Endometrial microvascular endothelial cells (primary cell): Measurements from ENCODE around the gene VWF. TPM values are rescaled to one million over a fixed set of nuclear protein-coding genes. Genes with fewer than 3 reads are reported as not detected.

Source experiments
- in situ Hi-C: cut with HindIII; loops from 2 replicates; pipeline ENCODE4 v1.10.0; 2017; ENCODE audit warnings: low sequenced_read_pairs, low pct_unique_long_range_greater_than_20kb; ENCODE audit errors: inconsistent ontology term
- total RNA-seq: library from RNA; depleted of rRNA; stranded (reverse); fragments of >200 nt; gene quantifications from one replicate; pipeline ENCODE4 v1.2.3, GENCODE V29; 2015; ENCODE audit errors: inconsistent ontology term

Gene VWF
- total RNA-seq, 1 donor from 2014 or later, result 506 TPM

DNA sequence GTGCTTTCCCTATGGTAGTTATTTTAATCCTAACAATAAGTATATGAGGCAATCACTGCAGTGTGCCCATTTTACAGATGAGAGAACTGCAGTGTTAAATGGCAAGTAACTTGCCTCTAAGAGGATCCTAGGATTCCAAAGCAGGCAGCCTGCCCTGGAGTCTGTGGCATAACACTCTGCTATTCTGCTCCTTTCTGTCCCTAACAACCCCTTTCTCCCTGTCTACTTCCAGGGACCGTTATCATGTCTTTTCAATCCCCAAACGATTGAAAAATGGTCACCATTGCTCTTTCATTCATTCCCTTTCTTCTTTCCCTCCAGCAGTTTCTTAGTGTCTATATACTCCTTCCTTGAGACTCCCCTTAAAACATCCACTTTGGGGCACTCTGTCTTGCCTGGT lies 178.1 kb downstream of the VWF start:
- in situ Hi-C loops, result no loop called here

DNA sequence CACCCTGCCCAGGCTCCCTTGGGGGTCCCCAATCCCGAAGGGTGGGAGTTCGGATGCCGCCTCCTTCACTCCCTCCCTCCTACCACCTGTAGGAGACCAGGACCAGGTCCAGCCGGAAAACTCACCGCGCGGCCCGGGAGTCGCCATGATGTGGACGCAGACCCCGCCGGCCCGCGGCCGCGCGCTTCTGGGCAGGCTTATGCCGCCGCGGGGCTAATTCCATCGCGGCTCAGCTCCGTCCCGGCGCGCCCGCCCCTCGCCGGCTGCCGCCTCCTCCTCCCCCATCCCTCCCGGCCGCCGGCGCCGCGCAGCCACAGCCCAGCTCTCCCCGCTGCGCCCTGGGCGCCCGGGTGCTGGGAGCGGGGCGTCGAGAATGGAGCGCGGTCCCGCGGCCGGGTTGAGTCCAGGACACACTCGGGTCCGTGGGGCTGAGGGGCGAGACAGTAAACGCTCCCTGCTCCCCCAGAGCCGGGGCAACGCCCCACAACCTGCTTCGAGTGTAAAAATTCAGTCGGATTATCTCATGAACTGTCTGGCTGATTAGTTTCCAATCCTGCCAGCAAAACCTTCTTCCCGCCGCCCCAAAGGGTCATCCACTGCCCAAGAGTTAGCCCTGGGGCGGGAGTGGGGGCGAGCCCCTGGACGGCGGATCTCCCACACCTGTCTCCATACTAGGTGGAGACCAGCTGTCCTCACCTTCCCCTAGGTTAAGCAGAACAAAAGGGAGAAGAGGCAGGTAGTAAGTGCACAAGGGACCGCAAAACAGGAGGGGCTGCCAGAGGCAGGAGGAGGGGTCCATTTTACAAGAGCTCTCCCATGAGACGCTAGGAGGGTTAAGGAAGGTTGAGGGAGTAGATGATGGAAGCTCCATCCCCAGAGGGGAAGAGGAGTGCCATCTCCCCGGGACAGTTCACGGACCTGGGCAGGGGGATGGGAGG lies 179.1 kb downstream of the VWF start, which contains the start of gene ANO2:
TSS of gene ANO2 (minus strand) at position 189 of the 938 bp plus-strand sequence. CDS start at position 147, 42 bp downstream.
- in situ Hi-C loops, result no loop called here

DNA sequence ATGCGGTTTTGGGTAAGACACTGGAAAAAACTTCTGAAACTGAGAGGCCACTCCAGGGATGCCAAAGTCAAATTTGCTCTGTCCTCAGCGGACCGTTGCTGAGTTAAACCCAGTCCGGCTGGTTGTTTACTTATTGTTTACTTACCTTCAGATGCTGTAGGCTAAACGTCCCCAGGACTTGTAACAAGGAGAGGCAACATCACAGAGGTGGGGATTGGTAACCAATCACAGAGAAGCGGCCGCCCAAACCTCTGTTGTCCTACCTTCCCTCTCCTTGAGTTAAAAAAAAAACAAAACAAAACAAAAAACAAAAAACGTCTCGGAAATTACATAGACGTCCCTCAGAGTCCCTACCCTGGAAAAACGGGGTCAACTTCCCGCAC lies 179.8 kb downstream of the VWF start:
- in situ Hi-C loops, result no loop called here

DNA sequence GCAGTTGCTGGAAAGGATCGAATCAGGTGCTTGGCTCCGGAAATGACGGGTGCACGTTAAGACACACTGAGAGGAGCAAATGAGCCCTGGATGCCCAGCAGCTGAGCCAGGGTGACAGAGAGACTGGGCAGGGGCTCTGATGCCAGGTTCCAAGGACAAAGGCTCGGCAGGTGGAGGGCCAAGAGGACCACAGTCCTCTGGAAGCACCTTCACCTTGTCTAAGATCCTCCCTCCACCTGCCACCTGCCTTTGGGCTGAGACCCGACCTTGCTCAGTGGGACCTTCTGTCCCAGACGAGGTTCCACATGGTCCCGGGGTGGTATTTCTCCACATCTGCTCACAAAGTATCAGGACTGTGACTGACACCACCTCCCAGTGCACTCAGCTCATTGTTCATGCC lies 180.4 kb downstream of the VWF start:
- in situ Hi-C loops, result no loop called here

DNA sequence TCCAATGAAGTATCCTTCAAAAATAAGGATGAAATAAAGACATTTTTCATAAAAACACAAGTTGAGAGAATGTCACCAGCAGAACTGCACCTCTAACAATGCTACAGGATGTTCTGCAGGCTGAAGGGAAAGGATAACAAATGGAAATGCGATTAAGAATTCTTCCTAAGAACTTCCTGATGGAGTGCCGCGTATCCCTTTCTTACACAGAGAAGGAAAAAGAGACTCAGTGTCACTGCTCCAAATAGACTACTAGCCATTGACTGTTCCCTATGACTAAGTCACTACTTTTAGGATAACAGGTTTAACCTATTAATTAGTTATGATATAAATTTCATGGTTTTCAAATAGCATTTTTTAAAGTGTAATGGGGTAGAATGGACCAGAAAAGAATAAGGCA lies 182.6 kb downstream of the VWF start:
- in situ Hi-C loops, result no loop called here

DNA sequence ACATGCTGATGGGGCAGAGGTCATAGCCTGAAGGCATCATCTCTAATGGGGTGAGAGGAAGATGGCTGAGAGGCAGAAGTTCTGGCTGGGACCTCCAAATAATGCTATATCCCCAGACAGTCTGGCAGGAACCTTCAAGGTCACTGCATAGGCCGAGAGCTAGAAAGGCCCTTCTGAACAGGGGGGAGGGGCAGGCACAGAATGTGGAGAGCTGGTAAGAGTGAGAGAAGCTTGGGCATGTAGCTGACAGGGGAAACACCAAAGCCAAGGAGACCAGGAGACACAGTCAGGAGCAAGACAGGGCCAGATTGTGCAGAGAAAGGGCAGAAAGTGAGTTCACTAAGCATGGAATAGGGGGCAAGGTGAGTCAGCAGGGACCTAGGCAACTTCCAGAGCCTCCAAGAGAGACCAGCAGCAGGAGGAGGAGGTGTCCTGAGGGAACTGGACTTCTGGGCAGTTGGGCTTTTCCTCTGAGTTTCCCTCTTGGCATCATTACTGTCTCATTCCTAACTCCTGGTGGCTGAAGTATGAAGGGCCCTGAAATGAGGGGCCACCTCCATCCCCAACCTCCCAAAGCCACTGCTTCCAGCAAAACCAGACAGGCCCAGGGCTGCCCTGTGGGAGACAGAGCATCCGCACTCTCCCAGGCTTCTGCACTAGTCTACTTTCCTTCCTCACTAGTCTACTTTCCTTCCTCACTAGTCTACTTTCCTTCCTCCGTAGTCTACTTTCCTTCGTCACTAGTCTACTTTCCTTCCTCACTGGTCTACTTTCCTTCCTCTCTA lies 196.5 kb downstream of the VWF start:
- in situ Hi-C loops, result no loop called here

GRCh38 chr12:5925646-5926045 lies 198.8 kb downstream of the VWF start:
- in situ Hi-C loops, result no loop called here

GRCh38 chr12:5924342-5924741 lies 200.1 kb downstream of the VWF start:
- in situ Hi-C loops, result no loop called here

DNA sequence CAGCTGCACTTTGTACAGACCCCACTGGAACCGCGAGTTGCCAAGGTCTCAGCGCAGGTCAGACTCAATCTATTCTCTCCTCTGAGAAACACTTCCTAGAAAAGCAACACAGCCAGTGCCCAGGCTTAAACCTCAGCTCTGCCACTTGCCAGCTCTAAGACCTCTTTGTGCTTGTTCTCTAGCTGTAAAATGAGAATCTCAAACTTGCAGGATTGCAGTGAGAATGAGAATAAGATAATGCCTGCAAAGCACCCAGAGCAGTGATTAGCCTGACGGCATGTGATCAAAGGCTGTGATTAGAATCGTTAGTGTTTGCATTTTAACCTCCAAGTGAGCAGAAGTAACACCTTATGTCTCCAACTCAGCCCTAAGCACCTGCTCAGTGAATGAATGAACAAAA lies 200.7 kb downstream of the VWF start:
- in situ Hi-C loops, result no loop called here

DNA sequence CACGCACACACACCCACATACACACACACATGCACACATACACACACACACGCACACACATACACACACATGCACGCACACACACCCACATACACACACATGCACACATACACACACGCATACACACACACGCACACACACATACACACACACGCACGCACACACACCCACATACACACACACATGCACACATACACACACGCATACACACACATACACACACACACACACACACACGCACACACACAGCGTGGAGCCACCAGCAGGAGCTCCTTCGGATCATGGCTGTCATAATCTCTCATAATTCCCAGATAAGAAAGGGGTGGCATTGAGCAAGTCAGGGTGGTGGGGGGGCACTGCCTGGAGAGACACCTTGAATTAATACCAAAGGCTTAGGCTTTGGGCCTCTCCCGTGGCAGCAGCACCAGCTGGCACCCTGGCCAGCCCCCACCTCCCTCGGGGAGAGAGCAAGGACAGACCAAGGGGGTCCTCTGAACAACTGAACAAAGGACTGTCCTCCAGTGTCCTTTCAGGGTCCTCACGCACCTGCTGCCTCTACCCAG lies 201.3 kb downstream of the VWF start:
- in situ Hi-C loops, result no loop called here

DNA sequence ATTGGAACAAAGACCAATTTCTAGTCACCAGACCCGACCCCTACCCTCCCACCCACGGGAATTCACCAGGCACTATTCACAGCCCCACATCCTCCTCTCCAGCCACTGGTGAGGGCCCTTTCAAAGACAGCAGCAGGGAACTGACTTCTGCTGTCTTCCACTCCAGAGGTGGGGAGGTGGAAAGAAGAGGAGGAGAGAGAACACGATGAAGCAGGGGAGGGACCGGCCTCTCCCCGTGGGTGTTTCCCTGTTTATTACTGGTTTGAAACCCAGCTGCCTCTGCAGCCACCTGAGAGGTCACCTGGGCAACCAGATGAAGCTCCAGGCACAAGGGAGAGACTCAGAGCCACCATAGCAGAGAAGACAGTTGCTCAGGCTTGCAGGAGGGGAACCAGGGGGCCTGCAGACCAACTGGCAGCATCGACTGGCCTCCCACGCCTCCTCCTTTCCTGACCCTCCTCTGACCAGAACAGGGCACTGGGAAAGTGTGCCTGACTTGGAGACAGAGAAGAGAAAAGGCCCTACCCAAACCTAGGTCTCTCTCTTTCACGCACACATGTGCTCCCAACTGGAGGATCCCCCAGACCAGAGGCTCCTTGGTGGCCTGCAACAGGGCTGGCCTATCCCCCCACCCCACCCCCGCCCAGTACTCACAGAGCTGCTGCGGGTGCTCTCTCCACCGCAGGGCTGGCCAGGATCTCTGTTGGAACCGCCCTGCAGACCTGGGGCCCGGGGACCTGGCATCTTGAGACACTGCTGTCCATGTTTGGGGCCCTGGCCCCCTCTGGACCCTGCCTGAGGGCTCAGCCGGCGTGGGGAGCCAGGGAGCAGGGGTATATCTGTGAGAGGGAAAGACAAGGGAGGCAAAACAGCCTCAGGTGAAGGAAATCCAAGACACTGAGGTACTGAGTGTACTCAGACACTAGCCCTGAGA lies 202.2 kb downstream of the VWF start:
- in situ Hi-C loops, result no loop called here

DNA sequence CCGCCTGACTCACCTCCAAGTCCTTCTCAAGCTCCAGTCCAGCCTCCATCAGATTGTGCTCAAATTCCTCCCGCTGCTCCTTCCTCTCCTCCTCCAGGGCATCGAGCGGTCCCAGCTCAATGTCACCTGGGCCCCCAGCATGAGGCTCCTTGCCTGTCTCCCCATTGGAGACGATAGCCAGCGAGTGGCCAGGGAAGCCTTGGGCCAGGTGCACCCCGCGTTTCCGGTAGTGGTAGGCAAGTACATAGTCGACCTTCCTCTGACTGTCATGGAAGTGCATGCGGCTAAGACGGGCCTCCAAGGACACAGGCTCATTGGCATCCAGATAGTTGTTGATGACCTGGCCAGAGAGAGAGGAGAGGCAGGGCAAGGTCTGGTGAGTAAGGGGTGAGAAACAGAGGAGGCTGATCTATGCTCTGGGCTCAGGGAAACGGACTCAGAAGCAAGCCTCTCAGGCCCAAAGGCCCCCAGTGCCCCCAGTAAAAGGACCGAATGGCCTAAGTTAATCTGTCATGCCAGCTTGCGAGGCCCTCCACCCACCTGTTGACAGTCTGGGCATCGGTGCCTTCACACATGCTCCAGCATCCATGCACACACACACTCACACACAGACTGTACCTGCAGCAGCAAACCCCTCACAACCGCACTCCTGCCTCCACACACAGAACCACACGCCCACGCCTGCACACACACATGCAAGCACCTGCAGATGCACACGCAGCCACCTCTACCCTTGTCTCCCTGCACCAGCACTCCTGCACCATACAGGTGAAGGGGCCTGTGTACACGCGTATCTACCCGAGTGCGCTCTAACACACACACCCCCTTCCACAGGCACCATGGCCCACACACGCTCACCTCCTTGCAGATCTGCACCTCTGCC lies 203.2 kb downstream of the VWF start:
- in situ Hi-C loops, result no loop called here

DNA sequence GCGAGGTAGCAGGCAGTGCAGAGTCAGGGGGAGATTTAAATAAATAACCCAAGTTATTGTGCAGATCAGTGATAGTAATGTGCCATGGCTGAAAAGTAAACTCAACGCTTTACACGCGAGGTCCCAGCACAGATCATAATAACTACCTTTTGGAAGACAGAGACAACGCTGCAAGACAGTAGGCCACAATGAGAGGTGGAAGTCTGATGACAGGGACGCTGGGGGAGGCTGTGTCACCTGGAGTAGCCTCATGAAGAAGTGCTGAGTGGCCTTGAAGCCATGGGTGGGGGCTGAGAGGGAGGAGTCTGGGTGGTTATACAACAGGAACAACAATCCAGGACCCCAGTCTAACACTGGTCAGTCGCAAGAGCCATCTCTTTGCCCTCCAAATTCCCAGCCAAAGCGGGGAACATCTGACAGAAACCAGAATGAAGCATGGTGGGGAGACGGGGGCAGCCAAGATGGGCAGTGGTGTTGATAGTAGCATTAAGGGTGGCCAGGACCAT lies 207.6 kb downstream of the VWF start:
- in situ Hi-C loops, result no loop called here

GRCh38 chr12:5915511-5915910 lies 209.0 kb downstream of the VWF start:
- in situ Hi-C loops, result no loop called here

- in situ Hi-C loops, result no loop called here
Observed at GRCh38 chr12:5914387-5915149, 209.9 kb downstream of the VWF start.

DNA sequence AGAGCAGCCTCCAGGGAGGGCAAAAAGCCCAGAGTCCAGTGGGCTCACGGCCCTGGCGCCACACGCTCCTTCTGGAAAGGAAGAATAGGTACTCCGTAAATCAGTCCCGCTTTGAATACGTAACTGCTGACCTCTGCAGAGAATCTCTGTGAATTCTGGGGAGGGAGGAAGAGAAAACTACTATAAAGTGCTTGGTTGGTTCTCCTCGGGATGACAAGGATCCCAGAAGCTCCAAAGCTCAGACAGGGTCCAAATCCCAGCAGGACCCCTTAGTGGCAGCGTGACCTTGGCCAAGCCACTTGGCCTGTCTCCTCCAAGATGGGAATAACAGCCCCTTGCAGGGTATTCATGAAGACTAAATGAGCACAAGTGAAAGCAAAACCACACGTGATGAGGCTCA lies 211.1 kb downstream of the VWF start:
- in situ Hi-C loops, result no loop called here
